OCI-LY7 (cell line): Measurements from ENCODE around the gene CTRB1. TPM values are rescaled to one million over a fixed set of nuclear protein-coding genes. Genes with fewer than 3 reads are reported as not detected.
"Not testable (repeated sequence)": the region's sequence is repeated elsewhere in the genome, so short reads cannot be mapped to it uniquely, and the experiment has no call there.

ENCODE experiments used
- BruUV-seq: library from RNA; stranded (reverse); fragments of 400-500 nt; replicated peaks from 2 replicates; lab custom pipeline; 2021; lab: Mats Ljungman, UMichigan
- CTCF ChIA-PET: fragments of 300-600 bp; sonication (Branson Sonifier 250); formaldehyde crosslinking; loops from one replicate; lab custom pipeline; 2022; ENCODE audit warnings: antibody characterized with exemption; ENCODE audit not compliant: unreplicated experiment; lab: Charles Lee
- POLR2A ChIA-PET: fragments of 300-600 bp; sonication (Branson Sonifier 250); formaldehyde crosslinking; loops from one replicate; lab custom pipeline; 2022; ENCODE audit warnings: antibody characterized with exemption; lab: Charles Lee
- DNase-seq: peaks from one replicate; pipeline ENCODE4 v3.0.0-alpha.2; 2015; ENCODE audit warnings: low spot score
- H2AFZ ChIP-seq: fragments of 200-600 bp; sonication (generic), shearing (Covaris generic); 2 replicates; pipeline ENCODE4 v1.6.1; 2014; ENCODE audit warnings: mild to moderate bottlenecking, antibody characterized with exemption, low read length, moderate library complexity
- H3K27ac ChIP-seq: fragments of 200-600 bp; sonication (generic); 2 replicates; pipeline ENCODE4 v1.5.1; 2014; ENCODE audit warnings: mixed run types, low read depth, mild to moderate bottlenecking, moderate library complexity, low read length, inconsistent platforms; ENCODE audit not compliant: poor library complexity, severe bottlenecking
- H3K36me3 ChIP-seq: fragments of 200-600 bp; sonication (generic); 2 replicates; pipeline ENCODE4 v1.6.1; 2014; ENCODE audit warnings: mild to moderate bottlenecking, antibody characterized with exemption, low read length, moderate library complexity, mixed read lengths; ENCODE audit not compliant: insufficient read depth
- H3K4me1 ChIP-seq: fragments of 200-600 bp; sonication (generic); 2 replicates; pipeline ENCODE4 v1.5.1; 2014; ENCODE audit warnings: mild to moderate bottlenecking, low read length; ENCODE audit not compliant: insufficient read depth, poor library complexity, severe bottlenecking
- H3K4me2 ChIP-seq: fragments of 200-600 bp; sonication (generic); 2 replicates; pipeline ENCODE4 v1.6.1; 2014; ENCODE audit warnings: mild to moderate bottlenecking, low read length
- H3K4me3 ChIP-seq: fragments of 200-600 bp; sonication (generic); 2 replicates; pipeline ENCODE4 v1.5.1; 2014; ENCODE audit warnings: mild to moderate bottlenecking, low read depth, low read length; ENCODE audit not compliant: poor library complexity, severe bottlenecking
- H3K79me2 ChIP-seq: fragments of 200-600 bp; sonication (generic); 2 replicates; pipeline ENCODE4 v1.6.1; 2016; ENCODE audit warnings: low read depth, mild to moderate bottlenecking, low read length, moderate library complexity, mixed read lengths; ENCODE audit not compliant: insufficient read depth
- H3K9me2 ChIP-seq: fragments of 200-600 bp; sonication (generic); 2 replicates; pipeline ENCODE4 v1.6.1; 2016; ENCODE audit warnings: mild to moderate bottlenecking, low read length, mixed read lengths; ENCODE audit not compliant: insufficient read depth
- H3K9me3 ChIP-seq: fragments of 200-600 bp; sonication (generic); 2 replicates; pipeline ENCODE4 v1.6.1; 2014; ENCODE audit warnings: mild to moderate bottlenecking, mixed run types, low read length, mixed read lengths
- H4K20me1 ChIP-seq: fragments of 200-600 bp; sonication (generic); 2 replicates; pipeline ENCODE4 v1.6.1; 2014; ENCODE audit warnings: mild to moderate bottlenecking, antibody characterized with exemption, low read length, moderate library complexity, mixed read lengths; ENCODE audit not compliant: insufficient read depth
- EZH2phosphoT487 ChIP-seq: fragments of 200-600 bp; sonication (generic); IDR thresholded peaks from 2 replicates; pipeline ENCODE4 v1.6.1; 2018; ENCODE audit warnings: low read depth, borderline replicate concordance, mild to moderate bottlenecking, mixed run types, antibody characterized with exemption, low read length, moderate library complexity, mixed read lengths
- intact Hi-C: fragments of 100-400 bp; cut with micrococcal nuclease; formaldehyde crosslinking; loops from one replicate; pipeline ENCODE4 v1.10.0; 2022; ENCODE audit not compliant: unreplicated experiment
- total RNA-seq, 2 experiments: library from RNA; depleted of rRNA in 1 of 2; stranded (reverse); fragments of >200 nt in 1 of 2; shearing (Covaris generic) in 1 of 2; gene quantifications; 2 replicates each; pipeline ENCODE4 v1.2.3, GENCODE V29; 2014 to 2022
- TF ChIP-seq, protein P1 (sequence below): fragments of 200-600 bp; sonication (generic); conservative IDR thresholded peaks from 2 replicates; pipeline ENCODE4 v1.5.1; 2014; ENCODE audit warnings: mild to moderate bottlenecking, antibody characterized with exemption, low read length, moderate library complexity, mixed read lengths

The CTRB1 gene
- total RNA-seq, 2 experiments from 2014 or later, result not detected

DNA sequence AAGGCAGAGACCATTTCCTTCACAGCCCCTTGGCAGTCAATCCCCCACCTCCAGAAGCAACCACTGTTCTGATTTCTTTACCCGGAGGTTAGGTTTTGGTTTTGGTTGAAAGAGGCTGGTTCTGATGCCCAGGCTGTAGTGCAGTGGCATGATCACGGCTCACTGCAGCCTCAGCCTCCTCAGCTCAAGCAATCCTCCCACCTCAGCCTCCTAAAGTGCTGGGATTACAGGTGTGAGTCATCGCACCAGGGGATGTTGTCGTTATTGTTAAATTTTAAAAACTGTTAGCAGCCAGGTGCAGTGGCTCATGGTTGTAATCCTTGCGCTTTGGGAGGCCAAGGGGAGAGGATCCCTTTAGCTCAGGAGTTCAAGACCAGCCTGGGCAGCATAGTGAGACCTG, 8.8 kb upstream of the CTRB1 start:
- H3K4me2 ChIP-seq, result no peak overlapping the region
- no peaks in the 10 kb centered on the region for H3K79me2 ChIP-seq
- H3K36me3 ChIP-seq, result no peaks in the 10 kb centered on the region
- no peak overlapping the region for H3K27ac ChIP-seq
- no peak overlapping the region for H3K4me3 ChIP-seq
- H3K9me2 ChIP-seq, result no peaks in the 10 kb centered on the region
- TF ChIP-seq EZH2phosphoT487, result no peak
- TF ChIP-seq, protein P1, sequence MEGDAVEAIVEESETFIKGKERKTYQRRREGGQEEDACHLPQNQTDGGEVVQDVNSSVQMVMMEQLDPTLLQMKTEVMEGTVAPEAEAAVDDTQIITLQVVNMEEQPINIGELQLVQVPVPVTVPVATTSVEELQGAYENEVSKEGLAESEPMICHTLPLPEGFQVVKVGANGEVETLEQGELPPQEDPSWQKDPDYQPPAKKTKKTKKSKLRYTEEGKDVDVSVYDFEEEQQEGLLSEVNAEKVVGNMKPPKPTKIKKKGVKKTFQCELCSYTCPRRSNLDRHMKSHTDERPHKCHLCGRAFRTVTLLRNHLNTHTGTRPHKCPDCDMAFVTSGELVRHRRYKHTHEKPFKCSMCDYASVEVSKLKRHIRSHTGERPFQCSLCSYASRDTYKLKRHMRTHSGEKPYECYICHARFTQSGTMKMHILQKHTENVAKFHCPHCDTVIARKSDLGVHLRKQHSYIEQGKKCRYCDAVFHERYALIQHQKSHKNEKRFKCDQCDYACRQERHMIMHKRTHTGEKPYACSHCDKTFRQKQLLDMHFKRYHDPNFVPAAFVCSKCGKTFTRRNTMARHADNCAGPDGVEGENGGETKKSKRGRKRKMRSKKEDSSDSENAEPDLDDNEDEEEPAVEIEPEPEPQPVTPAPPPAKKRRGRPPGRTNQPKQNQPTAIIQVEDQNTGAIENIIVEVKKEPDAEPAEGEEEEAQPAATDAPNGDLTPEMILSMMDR, result no peak
- H4K20me1 ChIP-seq, result no peaks in the 10 kb centered on the region
- POLR2A ChIA-PET, result interaction anchor here (0.6 to 0.7 kb wide), 3 partner anchors 45 to 1710 kb away, joined by 3 to 4 read pairs (median 3); no protein-coding TSS in a partner anchor
- CTCF ChIA-PET, result interaction anchor here (0.5 to 0.6 kb wide), 2 partner anchors 26 to 209 kb away, joined by 3 to 7 read pairs; no protein-coding TSS in a partner anchor
- DNase-seq, result no peak
- intact Hi-C loops, result no loop called here
- H3K4me1 ChIP-seq, result no peaks in the 10 kb centered on the region
- no peak overlapping the region for H2AFZ ChIP-seq
- BruUV-seq, result no TSS peak
- no peaks in the 10 kb centered on the region for H3K9me3 ChIP-seq

DNA sequence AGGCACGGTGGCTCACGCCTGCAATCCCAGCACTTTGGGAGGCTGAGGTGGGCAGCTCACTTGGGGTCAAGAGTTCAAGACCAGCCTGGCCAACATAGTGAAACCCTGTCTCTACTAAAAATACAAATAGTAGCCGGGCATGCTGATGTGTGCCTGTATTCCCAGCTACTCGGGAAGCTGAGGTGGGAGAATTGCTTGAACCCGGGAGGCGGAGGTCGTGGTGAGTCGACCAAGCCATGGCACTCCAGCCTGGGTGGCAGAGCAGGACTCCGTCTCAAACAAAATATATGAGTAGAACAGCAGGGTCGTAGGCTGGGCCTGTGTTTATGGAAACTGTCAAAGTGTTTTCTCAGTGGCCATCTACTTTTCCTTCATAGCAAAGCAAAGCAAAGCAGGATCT, 7.5 kb upstream of the CTRB1 start:
- H3K4me3 ChIP-seq, H3K36me3 ChIP-seq, H3K27ac ChIP-seq, DNase-seq, H3K79me2 ChIP-seq, CTCF ChIA-PET, H3K9me3 ChIP-seq, POLR2A ChIA-PET, BruUV-seq, H3K4me1 ChIP-seq, H2AFZ ChIP-seq, H3K4me2 ChIP-seq, H3K9me2 ChIP-seq, intact Hi-C loops, H4K20me1 ChIP-seq: not testable (repeated sequence)

DNA sequence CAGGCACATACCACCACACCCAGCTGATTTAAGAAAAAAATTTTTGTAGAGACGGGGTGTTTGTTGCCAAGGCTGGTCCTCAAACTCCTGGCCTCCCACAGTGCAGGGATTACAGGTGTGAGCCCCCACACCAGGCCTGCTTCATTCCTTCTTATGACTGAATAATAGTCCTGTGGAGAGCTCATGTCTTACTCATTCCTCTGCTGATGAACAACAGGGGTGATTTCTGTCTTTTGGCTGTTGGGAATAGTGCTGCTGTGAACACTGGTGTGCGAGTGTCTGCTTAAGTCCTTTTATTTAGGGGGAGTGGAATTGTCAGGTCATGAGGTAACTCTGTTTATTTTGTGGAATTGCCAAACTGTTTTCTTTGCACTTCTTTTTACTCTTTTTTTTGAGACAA, 2.7 kb upstream of the CTRB1 start:
- no peaks in the 10 kb centered on the region for H3K36me3 ChIP-seq
- H3K9me2 ChIP-seq, result no peaks in the 10 kb centered on the region
- no peaks in the 10 kb centered on the region for H4K20me1 ChIP-seq
- intact Hi-C loops, result no loop called here
- H3K79me2 ChIP-seq, result no peaks in the 10 kb centered on the region
- H3K9me3 ChIP-seq, result no peaks in the 10 kb centered on the region
- no peaks in the 10 kb centered on the region for H3K4me1 ChIP-seq
- ChIA-PET CTCF (no interaction called here), POLR2A (no interaction called here)
- no TSS peak for BruUV-seq
- TF ChIP-seq, protein P1, result no peak
- no peak for TF ChIP-seq EZH2phosphoT487
- no peak overlapping the region for H3K27ac ChIP-seq
- no peak overlapping the region for H3K4me3 ChIP-seq
- no peak for DNase-seq
- no peak overlapping the region for H2AFZ ChIP-seq
- H3K4me2 ChIP-seq, result no peak overlapping the region
